CD4-positive, alpha-beta T cell (primary cell): ENCODE data around the gene MASP1. TPM values are rescaled to one million over a fixed set of nuclear protein-coding genes. Genes with fewer than 3 reads are reported as not detected.

Experiments used
- ATAC-seq: fragments of 200-7000 bp; cut with Tn5 transposase; one replicate; pipeline ENCODE4 v1.10.0; 2022; ENCODE audit warnings: mild to moderate bottlenecking; ENCODE audit not compliant: poor library complexity
- CTCF ChIA-PET: fragments of 350-600 bp; sonication (Branson Sonifier 250); formaldehyde crosslinking; loops from one replicate; lab custom pipeline; 2021; ENCODE audit warnings: antibody characterized with exemption, inconsistent platforms; lab: Charles Lee
- POLR2A ChIA-PET: fragments of 350-600 bp; sonication (Branson Sonifier 250); formaldehyde crosslinking; loops from one replicate; lab custom pipeline; 2021; ENCODE audit warnings: antibody characterized with exemption, inconsistent platforms; lab: Charles Lee
- DNase-seq, 14 experiments: peaks; one replicate each; pipeline ENCODE4 v3.0.0-alpha.2; 2013 to 2020; ENCODE audit warnings: mixed read lengths in 2 of 14
- H3K27ac ChIP-seq, 2 donors: one replicate each; pipeline versions ENCODE4 v1.5.1 to v1.7.0; 2013; ENCODE audit warnings: low read length in 2 of 2, low read depth in 1 of 2, mild to moderate bottlenecking in 1 of 2
- H3K27me3 ChIP-seq, 2 experiments: 1 replicate in 1 of 2; 2 replicates in 1 of 2; pipeline versions ENCODE4 v1.6.1 to v1.7.0; 2013; ENCODE audit warnings: low read length in 2 of 2, control low read depth in 1 of 2, mild to moderate bottlenecking in 1 of 2, moderate library complexity in 1 of 2; ENCODE audit not compliant: insufficient read depth in 2 of 2, control insufficient read depth in 1 of 2
- H3K36me3 ChIP-seq: one replicate; pipeline ENCODE4 v1.6.1; 2013; ENCODE audit warnings: low read length, control low read depth; ENCODE audit not compliant: insufficient read depth
- H3K4me1 ChIP-seq: one replicate; pipeline ENCODE4 v1.6.1; 2013; ENCODE audit warnings: low read length, control low read depth; ENCODE audit not compliant: insufficient read depth
- H3K4me3 ChIP-seq: one replicate; pipeline ENCODE4 v1.5.1; 2013; ENCODE audit warnings: mild to moderate bottlenecking, low read length, moderate library complexity
- H3K9me3 ChIP-seq, 2 experiments: 1 replicate in 1 of 2; 2 replicates in 1 of 2; pipeline versions ENCODE4 v1.6.1 to v1.7.0; 2013; ENCODE audit warnings: low read length in 2 of 2, mild to moderate bottlenecking in 2 of 2, control low read depth in 1 of 2, moderate library complexity in 1 of 2; ENCODE audit not compliant: control insufficient read depth in 1 of 2, insufficient read depth in 1 of 2
- H3K27ac Mint-ChIP-seq: one replicate; pipeline ENCODE4 v1.8.0; 2020; ENCODE audit warnings: mixed read lengths
- H3K27me3 Mint-ChIP-seq: one replicate; pipeline ENCODE4 v1.8.0; 2021; ENCODE audit warnings: mixed read lengths
- H3K36me3 Mint-ChIP-seq: one replicate; pipeline ENCODE4 v1.8.0; 2021; ENCODE audit warnings: low read depth, mixed read lengths
- H3K4me1 Mint-ChIP-seq: one replicate; pipeline ENCODE4 v1.8.0; 2021; ENCODE audit warnings: low read depth, mixed read lengths
- H3K4me3 Mint-ChIP-seq: one replicate; pipeline ENCODE4 v1.8.0; 2020; ENCODE audit warnings: mild to moderate bottlenecking, mixed read lengths
- H3K9me3 Mint-ChIP-seq: one replicate; pipeline ENCODE4 v1.8.0; 2020; ENCODE audit warnings: mixed read lengths
- intact Hi-C, 2 experiments: fragments of 100-400 bp; cut with DNase I in 1 of 2; cut with micrococcal nuclease in 1 of 2; formaldehyde crosslinking; loops; one replicate each; pipeline versions ENCODE4 v1.15.1 to v1.9.0; 2023 to 2025; cut with DNase I, micrococcal nuclease
- total RNA-seq, 174 experiments: library from RNA in 2 of 174; stranded (reverse) in 2 of 174; gene quantifications; one replicate each; pipeline ENCODE4 v1.2.3 and lab custom pipeline; 2021 to 2026
- TF ChIP-seq, protein P1 (sequence below): fragments of 200-600 bp; IDR thresholded peaks from one replicate; pipeline ENCODE4 v1.8.0; 2022; ENCODE audit warnings: antibody characterized with exemption, mild to moderate bottlenecking

MASP1 gene
- total RNA-seq, 2 experiments from 2014 or later: not detected

DNA sequence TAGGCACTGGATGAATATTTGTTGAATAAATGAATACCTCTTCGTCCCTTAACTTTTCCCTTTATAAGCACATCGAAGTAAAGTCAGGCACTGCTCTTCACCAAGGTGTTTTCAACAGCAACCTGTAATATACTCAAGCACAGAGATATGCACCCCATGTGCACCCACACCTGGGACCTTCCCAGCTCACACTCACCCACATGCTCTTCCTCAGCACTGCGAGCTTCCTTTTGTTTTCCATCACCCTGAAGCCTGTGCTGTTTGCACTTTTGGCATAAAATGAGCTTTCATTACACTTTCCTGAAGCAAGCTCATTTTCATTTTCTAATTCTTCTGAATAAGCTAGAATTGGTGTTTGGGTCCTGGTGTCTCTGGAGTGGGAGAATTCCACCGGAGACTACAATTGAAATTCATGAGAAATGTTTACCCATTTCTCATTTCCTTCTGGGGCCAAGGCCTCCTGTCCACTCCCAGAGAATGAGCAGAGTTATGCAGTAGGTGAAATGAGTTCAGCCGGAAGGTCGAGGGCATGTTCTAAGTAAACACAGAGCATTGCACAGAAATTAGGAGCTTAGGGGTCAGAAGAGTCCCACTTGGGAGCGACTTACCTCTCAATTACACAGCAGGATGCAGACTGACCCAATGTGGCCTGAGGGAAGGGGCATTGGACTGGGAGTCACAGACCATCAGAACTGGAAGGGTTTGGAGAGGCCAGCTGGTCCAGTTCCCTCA lies 15.0 kb downstream of the MASP1 start:
- H3K27me3 Mint-ChIP-seq: peaks cover 15% of the 10 kb centered on the region
- H3K36me3 Mint-ChIP-seq: no peaks in the 10 kb centered on the region
- no peaks in the 10 kb centered on the region for H3K9me3 Mint-ChIP-seq
- H3K27ac ChIP-seq: no peak overlapping the region
- ATAC-seq (no peak), DNase-seq (no peak)
- H3K4me3 ChIP-seq: no peak overlapping the region
- no peaks in the 10 kb centered on the region for H3K9me3 ChIP-seq
- intact Hi-C loops: no loop called here
- POLR2A ChIA-PET: no interaction called here
- H3K4me1 ChIP-seq: no peaks in the 10 kb centered on the region
- no peak overlapping the region for H3K27ac Mint-ChIP-seq
- CTCF ChIA-PET: no interaction called here
- H3K4me3 Mint-ChIP-seq: no peak overlapping the region
- no peaks in the 10 kb centered on the region for H3K27me3 ChIP-seq
- no peaks in the 10 kb centered on the region for H3K36me3 ChIP-seq
- TF ChIP-seq, protein P1, sequence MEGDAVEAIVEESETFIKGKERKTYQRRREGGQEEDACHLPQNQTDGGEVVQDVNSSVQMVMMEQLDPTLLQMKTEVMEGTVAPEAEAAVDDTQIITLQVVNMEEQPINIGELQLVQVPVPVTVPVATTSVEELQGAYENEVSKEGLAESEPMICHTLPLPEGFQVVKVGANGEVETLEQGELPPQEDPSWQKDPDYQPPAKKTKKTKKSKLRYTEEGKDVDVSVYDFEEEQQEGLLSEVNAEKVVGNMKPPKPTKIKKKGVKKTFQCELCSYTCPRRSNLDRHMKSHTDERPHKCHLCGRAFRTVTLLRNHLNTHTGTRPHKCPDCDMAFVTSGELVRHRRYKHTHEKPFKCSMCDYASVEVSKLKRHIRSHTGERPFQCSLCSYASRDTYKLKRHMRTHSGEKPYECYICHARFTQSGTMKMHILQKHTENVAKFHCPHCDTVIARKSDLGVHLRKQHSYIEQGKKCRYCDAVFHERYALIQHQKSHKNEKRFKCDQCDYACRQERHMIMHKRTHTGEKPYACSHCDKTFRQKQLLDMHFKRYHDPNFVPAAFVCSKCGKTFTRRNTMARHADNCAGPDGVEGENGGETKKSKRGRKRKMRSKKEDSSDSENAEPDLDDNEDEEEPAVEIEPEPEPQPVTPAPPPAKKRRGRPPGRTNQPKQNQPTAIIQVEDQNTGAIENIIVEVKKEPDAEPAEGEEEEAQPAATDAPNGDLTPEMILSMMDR: no peak
- no peaks in the 10 kb centered on the region for H3K4me1 Mint-ChIP-seq

DNA sequence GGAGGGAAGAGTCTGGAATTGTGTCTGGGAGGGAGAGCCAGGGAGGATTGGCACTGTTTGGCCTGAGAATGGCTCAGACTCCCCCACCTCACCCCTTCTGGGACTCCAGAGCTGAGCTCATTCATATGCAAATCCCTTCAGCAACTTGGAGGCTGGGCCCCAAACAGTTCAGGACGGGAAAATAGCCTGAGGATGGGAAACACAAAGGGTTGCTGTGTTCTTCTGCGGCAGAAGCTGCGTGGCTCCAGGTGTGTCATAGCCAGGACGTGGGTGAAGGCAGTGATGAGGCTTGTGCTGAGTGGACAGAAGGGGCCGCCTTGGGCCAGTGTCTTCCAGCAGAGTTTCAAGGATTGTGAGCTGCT lies 16.6 kb downstream of the MASP1 start:
- ATAC-seq (no peak), DNase-seq (no peak)
- H3K9me3 ChIP-seq: no peaks in the 10 kb centered on the region
- H3K27me3 Mint-ChIP-seq: peaks cover 15% of the 10 kb centered on the region
- CTCF ChIA-PET: no interaction called here
- H3K27ac Mint-ChIP-seq: no peak overlapping the region
- TF ChIP-seq, protein P1: no peak
- no peaks in the 10 kb centered on the region for H3K4me1 ChIP-seq
- no peaks in the 10 kb centered on the region for H3K36me3 ChIP-seq
- intact Hi-C loops: no loop called here
- H3K4me3 Mint-ChIP-seq: no peak overlapping the region
- no peak overlapping the region for H3K27ac ChIP-seq
- POLR2A ChIA-PET: no interaction called here
- no peaks in the 10 kb centered on the region for H3K4me1 Mint-ChIP-seq
- H3K9me3 Mint-ChIP-seq: peaks cover 3% of the 10 kb centered on the region
- no peak overlapping the region for H3K4me3 ChIP-seq
- no peaks in the 10 kb centered on the region for H3K36me3 Mint-ChIP-seq
- H3K27me3 ChIP-seq: no peaks in the 10 kb centered on the region

DNA sequence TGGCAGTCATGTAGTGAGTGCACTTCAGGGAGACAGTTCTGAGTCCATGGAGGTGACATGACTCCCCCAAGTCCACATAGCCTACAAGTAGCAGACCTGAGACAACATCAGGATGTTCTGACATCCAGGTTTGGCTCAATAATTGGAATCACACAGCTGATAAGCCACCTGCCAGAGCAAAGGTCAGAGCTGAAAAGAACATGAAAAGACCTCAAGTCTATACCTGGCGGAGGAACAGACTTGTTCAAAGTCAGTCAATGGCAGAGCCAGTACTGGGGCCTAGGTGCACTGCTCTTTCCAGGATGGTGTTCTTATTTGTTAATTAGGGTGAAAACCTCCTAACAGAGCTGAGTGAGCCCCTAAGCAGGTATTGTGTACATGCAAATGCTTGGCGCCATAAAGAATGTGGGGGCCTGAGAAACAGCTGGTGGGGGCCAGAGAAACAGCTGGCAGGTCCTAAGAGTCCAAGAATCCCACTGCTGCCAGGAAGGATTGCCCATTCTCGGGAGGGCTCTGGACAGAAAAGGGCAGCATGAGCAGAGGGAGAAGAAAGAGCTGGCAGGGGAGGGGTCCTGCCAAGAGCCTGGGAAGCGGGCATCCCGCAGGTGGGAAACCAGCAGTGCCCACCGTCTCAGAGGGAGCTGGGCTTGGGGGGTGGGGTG lies 17.1 kb downstream of the MASP1 start:
- DNase-seq: no peak
- Histone ChIP-seq H3K36me3 (no peaks in the 10 kb centered on the region), H3K27ac (no peak overlapping the region), H3K4me3 (no peak overlapping the region), H3K27me3 (no peaks in the 10 kb centered on the region), H3K4me1 (no peaks in the 10 kb centered on the region), H3K9me3 (peaks cover 0 to under 1% of the 10 kb centered on the region in 2 experiments)
- CTCF ChIA-PET: no interaction called here
- no peaks in the 10 kb centered on the region for H3K36me3 Mint-ChIP-seq
- ATAC-seq: no peak
- TF ChIP-seq, protein P1: no peak
- peaks cover 3% of the 10 kb centered on the region for H3K9me3 Mint-ChIP-seq
- no peaks in the 10 kb centered on the region for H3K4me1 Mint-ChIP-seq
- no peak overlapping the region for H3K27ac Mint-ChIP-seq
- intact Hi-C loops: no loop called here
- POLR2A ChIA-PET: no interaction called here
- no peak overlapping the region for H3K4me3 Mint-ChIP-seq
- peaks cover 19% of the 10 kb centered on the region for H3K27me3 Mint-ChIP-seq
